Peyer's patch (tissue), 4 donors: Measurements from ENCODE around the gene KLHL33.

ENCODE experiments used
- CTCF ChIP-seq, 6 experiments: fragments of 450-650 bp in 4 of 6; fragments of 200-600 bp in 2 of 6; sonication (generic) in 1 of 6; IDR thresholded peaks; one replicate each; pipeline ENCODE4 v1.5.1; 2017 to 2019; ENCODE audit warnings: antibody characterized with exemption in 6 of 6, mild to moderate bottlenecking in 3 of 6, moderate library complexity in 1 of 6
- POLR2A ChIP-seq, 2 donors: fragments of 450-650 bp; IDR thresholded peaks; one replicate each; pipeline ENCODE4 v1.5.1; 2017; ENCODE audit warnings: antibody characterized with exemption in 2 of 2, mild to moderate bottlenecking in 2 of 2, moderate library complexity in 2 of 2

DNA sequence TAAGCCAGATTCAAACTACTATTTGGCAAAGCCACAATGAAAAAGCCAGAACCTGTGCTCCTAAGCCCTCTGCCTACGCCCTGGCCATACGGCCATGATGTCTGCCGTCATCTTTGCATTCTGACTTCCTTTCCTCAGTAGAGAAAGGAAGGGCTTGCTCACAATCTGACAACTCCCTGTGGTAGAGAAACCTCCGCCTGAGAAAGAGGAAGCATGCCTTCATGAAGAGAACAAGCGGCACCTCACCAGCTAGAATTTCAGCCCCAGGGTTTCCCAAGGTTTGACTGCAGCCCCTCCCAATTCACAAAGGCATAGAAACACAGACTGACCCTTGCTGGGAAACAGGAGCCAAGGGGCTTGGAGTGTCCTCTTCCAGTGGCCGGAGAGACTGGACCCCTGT, 48.4 kb downstream of the KLHL33 start:
- TF ChIP-seq CTCF (IDR thresholded peaks at IDR 0.05): no peak
- TF ChIP-seq POLR2A (IDR thresholded peaks at IDR 0.05): no peak
